Right lobe of liver (tissue), 6 donors: Measurements from ENCODE around the gene FCGBP. TPM values are rescaled to one million over a fixed set of nuclear protein-coding genes. Genes with fewer than 3 reads are reported as not detected.

ENCODE experiments used
- ATAC-seq, 4 donors: fragments of 200-7000 bp; cut with Tn5 transposase; one replicate each; pipeline ENCODE4 v1.9.1; 2020; ENCODE audit warnings: mild to moderate bottlenecking in 4 of 4, moderate library complexity in 4 of 4
- DNase-seq, 3 donors: peaks; one replicate each; pipeline ENCODE4 v3.0.0-alpha.2; 2020
- H3K27ac ChIP-seq, 3 donors: fragments of 200-600 bp; one replicate each; pipeline ENCODE4 v1.8.0; 2022
- H3K27me3 ChIP-seq, 2 donors: fragments of 200-600 bp; one replicate each; pipeline ENCODE4 v1.8.0; 2022
- H3K36me3 ChIP-seq, 4 donors: fragments of 200-600 bp; sonication (generic) in 1 of 4; one replicate each; pipeline versions ENCODE4 v1.5.1 to v1.8.0; 2017 to 2022; ENCODE audit warnings: control low read depth in 1 of 4
- H3K4me1 ChIP-seq, 4 donors: fragments of 200-600 bp; sonication (generic) in 1 of 4; one replicate each; pipeline versions ENCODE4 v1.5.1 to v1.8.0; 2017 to 2022; ENCODE audit warnings: control low read depth in 1 of 4
- H3K4me3 ChIP-seq, 3 donors: fragments of 200-600 bp; one replicate each; pipeline ENCODE4 v1.8.0; 2022
- H3K9me3 ChIP-seq, 4 donors: fragments of 200-600 bp; sonication (generic) in 1 of 4; one replicate each; pipeline versions ENCODE4 v1.5.1 to v1.8.0; 2017 to 2022; ENCODE audit warnings: control low read depth in 1 of 4
- POLR2A ChIP-seq: fragments of 450-650 bp; IDR thresholded peaks from one replicate; pipeline ENCODE4 v1.6.1; 2017; ENCODE audit warnings: antibody characterized with exemption, mild to moderate bottlenecking
- WGBS: methylation state at CpG from one replicate; pipeline ENCODE4 v1.1.6; 2018; ENCODE audit warnings: low coverage, low lambda C conversion rate; ENCODE audit not compliant: insufficient coverage; ENCODE audit errors: missing lambda C conversion rate; 5-methylcytosine and 5-hydroxymethylcytosine counted together
- intact Hi-C, 2 donors: fragments of 100-400 bp; cut with DNase I; formaldehyde crosslinking; loops; one replicate each; pipeline versions ENCODE4 v1.11.2 to v1.14.1; 2022
- total RNA-seq, 6 experiments: library from RNA; depleted of rRNA in 2 of 6; stranded (reverse); fragments of >200 nt in 2 of 6; fragmentation: NEBNext Ultra II Directional in 3 of 6; extraction: Animal tissue kit (Norgen Biotek cat#: 25700) in 3 of 6; gene quantifications; one replicate each; pipeline versions ENCODE4 v1.1.0 to v1.2.4, GENCODE V29; 2016 to 2023
- TF ChIP-seq, protein P1 (sequence below), 4 donors: fragments of 200-600 bp in 3 of 4; fragments of 450-650 bp in 1 of 4; IDR thresholded peaks; one replicate each; pipeline versions ENCODE4 v1.5.1 to v1.8.0; 2016 to 2022; ENCODE audit warnings: antibody characterized with exemption in 4 of 4, mild to moderate bottlenecking in 2 of 4
- donor health status: DM: no; HTN: yes; CAD: no.
- donor health status: DM: no; HTN: no; CAD: no.
- donor health status: DM: no; HTN: no; CAD: no.
- donor health status: DM: no; HTN: yes; CAD: no.
- donor health status: DM: no; HTN: yes; CAD: no.

FCGBP gene
- total RNA-seq, 6 experiments from 2014 or later, result 3.8 to 31.6 (median 3.9) TPM

- Histone ChIP-seq H3K27ac (no peak overlapping the region), H3K36me3 (no peaks in the 10 kb centered on the region), H3K27me3 (no peaks in the 10 kb centered on the region), H3K9me3 (no peaks in the 10 kb centered on the region), H3K4me3 (no peak overlapping the region), H3K4me1 (no peaks in the 10 kb centered on the region)
- intact Hi-C loops, result no loop called here
- TF ChIP-seq, protein P1, sequence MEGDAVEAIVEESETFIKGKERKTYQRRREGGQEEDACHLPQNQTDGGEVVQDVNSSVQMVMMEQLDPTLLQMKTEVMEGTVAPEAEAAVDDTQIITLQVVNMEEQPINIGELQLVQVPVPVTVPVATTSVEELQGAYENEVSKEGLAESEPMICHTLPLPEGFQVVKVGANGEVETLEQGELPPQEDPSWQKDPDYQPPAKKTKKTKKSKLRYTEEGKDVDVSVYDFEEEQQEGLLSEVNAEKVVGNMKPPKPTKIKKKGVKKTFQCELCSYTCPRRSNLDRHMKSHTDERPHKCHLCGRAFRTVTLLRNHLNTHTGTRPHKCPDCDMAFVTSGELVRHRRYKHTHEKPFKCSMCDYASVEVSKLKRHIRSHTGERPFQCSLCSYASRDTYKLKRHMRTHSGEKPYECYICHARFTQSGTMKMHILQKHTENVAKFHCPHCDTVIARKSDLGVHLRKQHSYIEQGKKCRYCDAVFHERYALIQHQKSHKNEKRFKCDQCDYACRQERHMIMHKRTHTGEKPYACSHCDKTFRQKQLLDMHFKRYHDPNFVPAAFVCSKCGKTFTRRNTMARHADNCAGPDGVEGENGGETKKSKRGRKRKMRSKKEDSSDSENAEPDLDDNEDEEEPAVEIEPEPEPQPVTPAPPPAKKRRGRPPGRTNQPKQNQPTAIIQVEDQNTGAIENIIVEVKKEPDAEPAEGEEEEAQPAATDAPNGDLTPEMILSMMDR (IDR thresholded peaks at IDR 0.05), result no peak
- no peak for TF ChIP-seq POLR2A
- DNase-seq (no peak), ATAC-seq (no peak)
- WGBS, result 73% methylated on average over 7 of the region's 7 CpGs
Observed at GRCh38 chr19:39953915-39954314, 19.5 kb upstream of the FCGBP start.

- no peak overlapping the region for H3K27ac ChIP-seq
- H3K36me3 ChIP-seq, result no peaks in the 10 kb centered on the region
- TF ChIP-seq, protein P1 (IDR thresholded peaks at IDR 0.05), result no peak
- no peak for TF ChIP-seq POLR2A
- H3K4me1 ChIP-seq, result no peaks in the 10 kb centered on the region
- intact Hi-C loops, result no loop called here
- ATAC-seq, result no peak
- no peak for DNase-seq
- H3K4me3 ChIP-seq, result no peak overlapping the region
- no peaks in the 10 kb centered on the region for H3K9me3 ChIP-seq
- 60% methylated on average over 3 of the region's 3 CpGs for WGBS
- no peaks in the 10 kb centered on the region for H3K27me3 ChIP-seq
Observed at GRCh38 chr19:39951686-39952085, 17.3 kb upstream of the FCGBP start.

DNA sequence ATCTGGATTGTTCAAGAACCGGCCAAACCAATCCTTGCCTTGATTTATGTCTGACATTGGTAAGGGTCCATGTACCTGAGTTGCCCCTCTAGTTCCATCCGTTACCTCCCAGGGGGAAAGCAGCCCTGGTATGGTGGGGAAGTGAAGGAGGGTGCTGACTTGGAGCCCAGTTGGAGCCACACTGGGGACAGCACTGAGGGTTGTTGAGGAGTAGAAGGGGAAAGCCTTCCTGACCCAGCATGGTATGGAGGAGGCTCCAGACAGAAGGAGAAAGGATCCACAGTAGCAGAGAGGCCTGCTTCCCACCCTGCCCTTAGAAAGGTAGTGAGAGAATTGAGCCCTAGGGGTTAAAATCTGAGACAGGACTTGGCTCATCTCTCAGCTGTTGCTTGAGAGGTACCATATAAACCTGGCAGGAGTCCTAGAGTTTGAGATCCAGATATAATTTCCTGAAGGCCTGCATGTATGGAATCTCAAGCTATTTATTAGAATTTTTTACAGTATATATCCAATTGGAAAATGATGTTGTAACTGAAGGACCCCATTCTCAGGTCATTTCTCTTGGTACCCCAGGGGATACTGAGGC lies 16.7 kb upstream of the FCGBP start:
- Histone ChIP-seq H3K4me1 (no peaks in the 10 kb centered on the region), H3K9me3 (no peaks in the 10 kb centered on the region), H3K36me3 (no peaks in the 10 kb centered on the region), H3K27me3 (no peaks in the 10 kb centered on the region), H3K4me3 (no peak overlapping the region), H3K27ac (no peak overlapping the region)
- ATAC-seq (no peak), DNase-seq (no peak)
- WGBS, result 75% methylated on average over 1 of the region's 2 CpGs
- TF ChIP-seq, protein P1 (IDR thresholded peaks at IDR 0.05), result no peak
- no peak for TF ChIP-seq POLR2A
- intact Hi-C loops, result no loop called here

GRCh38 chr19:39949026-39949747 lies 14.8 kb upstream of the FCGBP start:
- H3K4me3 ChIP-seq, result no peak overlapping the region
- no peak overlapping the region for H3K27ac ChIP-seq
- DNase-seq (no peak), ATAC-seq (no peak)
- WGBS, result 100% methylated on average over 1 of the region's 2 CpGs
- H3K27me3 ChIP-seq, result no peaks in the 10 kb centered on the region
- intact Hi-C loops, result no loop called here
- H3K4me1 ChIP-seq, result peaks cover 0 to 6% (median 3%) of the 10 kb centered on the region in 4 donors
- H3K36me3 ChIP-seq, result no peaks in the 10 kb centered on the region
- no peak for TF ChIP-seq POLR2A
- TF ChIP-seq, protein P1 (IDR thresholded peaks at IDR 0.05), result no peak
- H3K9me3 ChIP-seq, result no peaks in the 10 kb centered on the region
